DOHH2 (cell line): Measurements from ENCODE around the gene NDRG3.

ENCODE experiments used
- CTCF ChIP-seq: fragments of 200-600 bp; sonication (generic); IDR thresholded peaks from one replicate; pipeline ENCODE4 v1.5.1; 2014; ENCODE audit warnings: antibody characterized with exemption, mild to moderate bottlenecking, low read depth, low read length; ENCODE audit not compliant: poor library complexity, severe bottlenecking
- EZH2phosphoT487 ChIP-seq: fragments of 200-600 bp; sonication (generic); IDR thresholded peaks from 2 replicates; pipeline ENCODE4 v1.6.1; 2017; ENCODE audit warnings: borderline replicate concordance, mild to moderate bottlenecking, antibody characterized with exemption, low read length, moderate library complexity, mixed read lengths

DNA sequence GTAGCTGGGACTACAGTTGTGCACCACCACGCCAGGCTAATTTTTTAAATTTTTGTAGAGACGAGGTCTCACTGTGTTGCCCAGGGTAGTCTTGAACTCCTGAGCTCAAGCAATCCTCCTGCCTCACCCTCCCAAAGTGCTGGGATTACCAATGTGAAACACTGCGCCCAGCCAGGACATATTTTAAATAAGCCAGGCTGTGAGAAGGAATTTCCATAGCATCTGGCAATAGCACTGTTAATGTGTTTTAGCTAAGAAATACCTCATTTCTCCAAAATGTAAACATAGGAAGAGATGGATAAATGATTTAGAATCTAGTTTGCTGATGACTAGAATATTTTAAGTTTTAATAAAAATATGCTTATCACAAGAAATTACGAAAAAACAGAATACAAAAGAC is 72.9 kb downstream of the NDRG3 start:
- TF ChIP-seq CTCF (no peak), EZH2phosphoT487 (no peak)
